ENCODE data around the gene DENND2C. TPM values are rescaled to one million over a fixed set of nuclear protein-coding genes. Genes with fewer than 3 reads are reported as not detected.

DENND2C gene
- total RNA-seq, 1 donor from 2014 or later = 7.7 TPM

- peaks cover 4% of the 10 kb centered on the region for H3K27me3 Mint-ChIP-seq (ENCODE audit: unreplicated experiment)
- no peak for DNase-seq (ENCODE audit: low spot score)
- TF ChIP-seq CTCF (IDR thresholded peaks at IDR 0.05; ENCODE audit: unreplicated experiment) = no peak
- H3K4me3 Mint-ChIP-seq (ENCODE audit: unreplicated experiment) = peak overlapping the region; percentile 100
- H3K9me3 Mint-ChIP-seq (ENCODE audit: unreplicated experiment) = no peaks in the 10 kb centered on the region
- H3K4me1 Mint-ChIP-seq (ENCODE audit: unreplicated experiment) = peaks cover 8% of the 10 kb centered on the region
- H3K36me3 Mint-ChIP-seq (ENCODE audit: low read depth, unreplicated experiment) = peaks cover 46% of the 10 kb centered on the region
- H3K27ac Mint-ChIP-seq (ENCODE audit: unreplicated experiment) = peak overlapping the region; percentile 100
Measured at GRCh38 chr1:114715952-114716303, 46.1 kb upstream of the DENND2C start.

- no peak overlapping the region for H3K4me3 Mint-ChIP-seq (ENCODE audit: unreplicated experiment)
- H3K9me3 Mint-ChIP-seq (ENCODE audit: unreplicated experiment) = no peaks in the 10 kb centered on the region
- DNase-seq (ENCODE audit: low spot score) = no peak
- TF ChIP-seq CTCF (IDR thresholded peaks at IDR 0.05; ENCODE audit: unreplicated experiment) = no peak
- H3K27ac Mint-ChIP-seq (ENCODE audit: unreplicated experiment) = no peak overlapping the region
- peaks cover 4% of the 10 kb centered on the region for H3K27me3 Mint-ChIP-seq (ENCODE audit: unreplicated experiment)
- peaks cover 8% of the 10 kb centered on the region for H3K4me1 Mint-ChIP-seq (ENCODE audit: unreplicated experiment)
- H3K36me3 Mint-ChIP-seq (ENCODE audit: low read depth, unreplicated experiment) = peaks cover 35% of the 10 kb centered on the region
Measured at GRCh38 chr1:114712977-114713376, 43.1 kb upstream of the DENND2C start.

DNA sequence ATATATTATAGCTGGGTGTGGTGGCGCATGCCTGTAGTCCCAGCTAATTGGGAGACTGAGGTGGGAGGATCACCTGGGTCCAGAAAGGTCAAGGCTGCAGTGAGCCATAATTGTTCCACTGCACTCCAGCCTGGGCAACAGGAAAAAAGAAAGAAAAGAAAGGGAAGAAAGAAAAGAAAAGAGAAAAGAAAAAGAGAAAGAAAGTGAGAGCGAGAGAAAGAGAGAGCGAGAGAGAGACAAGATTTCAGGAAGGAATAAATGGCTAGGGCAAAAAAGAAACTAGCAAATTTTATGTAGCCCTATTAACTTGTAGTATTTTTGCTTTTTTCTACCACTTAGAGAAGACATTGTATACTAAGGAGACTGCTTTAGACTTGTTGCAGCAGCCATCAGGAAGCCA lies 40.5 kb upstream of the DENND2C start:
- H3K9me3 Mint-ChIP-seq (ENCODE audit: unreplicated experiment) = no peaks in the 10 kb centered on the region
- DNase-seq (ENCODE audit: low spot score) = no peak
- TF ChIP-seq CTCF (IDR thresholded peaks at IDR 0.05; ENCODE audit: unreplicated experiment) = no peak
- H3K4me3 Mint-ChIP-seq (ENCODE audit: unreplicated experiment) = no peak overlapping the region
- no peaks in the 10 kb centered on the region for H3K4me1 Mint-ChIP-seq (ENCODE audit: unreplicated experiment)
- H3K36me3 Mint-ChIP-seq (ENCODE audit: low read depth, unreplicated experiment) = peaks cover 30% of the 10 kb centered on the region
- H3K27me3 Mint-ChIP-seq (ENCODE audit: unreplicated experiment) = no peaks in the 10 kb centered on the region
- no peak overlapping the region for H3K27ac Mint-ChIP-seq (ENCODE audit: unreplicated experiment)

DNA sequence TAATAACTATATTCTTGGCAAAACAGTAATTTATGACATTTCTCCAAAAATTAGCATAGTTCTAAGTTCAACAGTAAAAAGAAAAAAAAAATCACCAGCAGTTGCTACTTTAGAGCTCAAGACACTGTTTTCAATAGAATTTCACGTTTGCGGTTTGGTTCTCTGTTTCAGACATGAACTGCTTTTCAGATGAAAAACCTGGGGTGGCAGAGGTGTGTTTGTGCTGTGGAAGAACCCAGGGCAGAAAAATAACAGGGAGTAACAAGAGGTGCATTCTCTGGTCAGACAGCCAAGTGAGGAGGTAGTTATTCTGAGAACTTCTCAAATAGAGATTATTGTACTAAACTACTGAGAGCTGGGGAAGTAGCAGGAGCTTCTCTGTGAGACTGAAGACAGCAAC lies 37.8 kb upstream of the DENND2C start:
- TF ChIP-seq CTCF (IDR thresholded peaks at IDR 0.05; ENCODE audit: unreplicated experiment) = no peak
- H3K27ac Mint-ChIP-seq (ENCODE audit: unreplicated experiment) = no peak overlapping the region
- DNase-seq (ENCODE audit: low spot score) = no peak

DNA sequence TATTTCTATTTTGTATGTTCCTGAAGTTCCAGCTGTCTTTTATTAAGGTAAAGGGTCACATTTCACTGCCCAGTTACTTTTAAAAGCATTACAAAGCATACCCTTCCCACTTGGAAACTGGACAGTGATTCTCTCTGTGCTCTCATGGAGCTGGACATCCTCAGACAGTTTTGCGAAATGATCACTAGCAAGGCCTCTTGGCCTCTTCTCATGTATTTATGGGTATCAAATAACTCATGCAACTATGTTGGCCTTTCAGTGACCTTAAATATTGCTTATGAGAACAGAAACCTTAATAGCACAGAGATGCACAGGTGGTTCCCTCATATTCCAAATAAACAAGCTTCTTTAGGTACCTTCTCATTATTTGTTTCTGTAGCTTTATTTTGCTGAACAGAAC lies 33.4 kb upstream of the DENND2C start:
- H3K4me3 Mint-ChIP-seq (ENCODE audit: unreplicated experiment) = no peak overlapping the region
- no peak overlapping the region for H3K27ac Mint-ChIP-seq (ENCODE audit: unreplicated experiment)
- H3K27me3 Mint-ChIP-seq (ENCODE audit: unreplicated experiment) = no peaks in the 10 kb centered on the region
- H3K4me1 Mint-ChIP-seq (ENCODE audit: unreplicated experiment) = peaks cover 2% of the 10 kb centered on the region
- peaks cover 5% of the 10 kb centered on the region for H3K36me3 Mint-ChIP-seq (ENCODE audit: low read depth, unreplicated experiment)
- no peaks in the 10 kb centered on the region for H3K9me3 Mint-ChIP-seq (ENCODE audit: unreplicated experiment)
- no peak for DNase-seq (ENCODE audit: low spot score)
- TF ChIP-seq CTCF (IDR thresholded peaks at IDR 0.05; ENCODE audit: unreplicated experiment) = no peak

More for the DNA sequence above, 37.8 kb upstream of the DENND2C start:
- no peaks in the 10 kb centered on the region for H3K9me3 Mint-ChIP-seq (ENCODE audit: unreplicated experiment)
- no peaks in the 10 kb centered on the region for H3K4me1 Mint-ChIP-seq (ENCODE audit: unreplicated experiment)
- no peak overlapping the region for H3K4me3 Mint-ChIP-seq (ENCODE audit: unreplicated experiment)
- H3K27me3 Mint-ChIP-seq (ENCODE audit: unreplicated experiment) = no peaks in the 10 kb centered on the region
- H3K36me3 Mint-ChIP-seq (ENCODE audit: low read depth, unreplicated experiment) = peaks cover 20% of the 10 kb centered on the region

All from endothelial cell (in vitro differentiated cells).